Muscle of back (tissue), 11 donors: ENCODE results near the gene DIDO1. TPM values are rescaled to one million over a fixed set of nuclear protein-coding genes. Genes with fewer than 3 reads are reported as not detected.
"Not testable (repeated sequence)": the region's sequence is repeated elsewhere in the genome, so short reads cannot be mapped to it uniquely, and the experiment has no call there.

Experiments
- DNase-seq, 3 donors: peaks; one replicate each; pipeline versions ENCODE4 v3.0.0 to v3.0.0-alpha.2; 2013
- polyA plus RNA-seq, 10 donors: library from polyadenylated mRNA; unstranded; fragments of 120-200 nt; gene quantifications; one replicate each; pipeline ENCODE4 v1.2.1, GENCODE V29; 2013; ENCODE audit not compliant: insufficient read length in 10 of 10

The DIDO1 gene
- polyA plus RNA-seq, 10 donors: 32.9 to 42.2 (median 35.2) TPM

- DNase-seq: no peak
Measured at GRCh38 chr20:62963614-62964397, 37.5 kb upstream of the DIDO1 start.

DNA sequence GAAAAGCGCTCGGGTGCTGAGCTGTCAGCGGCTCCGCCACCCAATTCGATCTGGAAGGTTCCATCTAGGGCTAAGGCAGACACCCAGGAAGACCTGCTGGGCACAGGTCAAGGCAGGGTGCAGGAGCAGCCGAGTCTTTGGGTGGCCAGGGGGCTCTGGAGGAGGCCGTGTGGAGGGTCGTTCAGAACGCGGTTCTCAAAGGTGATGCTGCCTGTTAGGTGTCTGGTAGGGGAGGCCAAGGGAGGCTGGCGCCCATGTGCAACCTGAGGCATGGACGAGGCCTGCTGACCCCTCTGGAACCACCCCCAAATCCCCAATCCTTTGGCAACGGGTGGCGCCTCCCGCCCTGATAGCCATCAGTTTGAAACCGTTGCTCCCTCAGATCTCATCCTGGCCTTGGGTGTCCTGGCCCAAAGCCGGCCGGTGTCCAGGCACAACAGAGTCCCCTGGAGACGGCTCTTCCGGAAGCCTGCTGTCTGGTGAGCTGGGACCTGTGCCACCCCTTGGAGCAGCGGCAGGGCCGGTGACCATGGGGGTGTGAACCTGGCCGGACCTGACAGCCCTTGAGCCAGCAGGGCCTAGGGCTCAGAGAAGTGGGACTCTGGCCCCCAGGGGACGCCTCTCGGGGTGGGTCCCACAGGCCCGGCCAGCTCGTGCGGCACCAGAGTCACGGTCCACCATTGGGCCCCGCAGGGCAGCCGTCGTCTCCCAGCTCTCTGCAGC lies 36.7 kb upstream of the DIDO1 start:
- no peak for DNase-seq

DNA sequence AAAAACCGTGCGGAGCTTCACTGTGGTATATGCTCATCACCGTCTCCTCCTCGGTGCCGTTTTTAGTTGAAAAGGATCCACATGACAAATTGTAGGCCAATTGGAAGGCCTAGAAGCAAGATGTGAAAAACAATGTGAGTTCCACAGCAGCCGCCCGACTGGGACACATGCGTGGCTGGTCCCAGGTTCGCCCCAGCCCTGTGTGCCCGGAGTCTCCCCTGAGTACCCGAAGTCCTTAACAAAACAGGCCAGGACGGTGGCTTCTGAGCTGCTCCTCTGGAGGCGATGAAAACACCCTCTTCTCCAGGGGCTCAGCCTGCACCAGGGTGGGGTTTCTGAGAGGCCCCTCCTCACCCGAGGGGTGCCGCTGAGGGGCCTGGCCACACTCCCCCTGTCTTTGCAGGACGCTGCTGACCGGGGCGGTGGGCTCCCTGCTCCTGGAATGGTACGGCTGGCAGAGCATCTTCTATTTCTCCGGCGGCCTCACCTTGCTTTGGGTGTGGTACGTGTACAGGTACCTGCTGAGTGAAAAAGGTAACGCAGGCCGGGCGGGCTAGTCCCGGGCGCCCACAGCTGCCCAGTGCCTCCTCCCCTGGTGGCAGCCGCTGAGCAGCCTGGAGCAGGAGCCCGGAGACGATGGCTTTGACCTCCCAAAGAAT lies 36.0 kb upstream of the DIDO1 start:
- no peak for DNase-seq

GRCh38 chr20:62961799-62962198 lies 35.5 kb upstream of the DIDO1 start:
- DNase-seq: no peak

DNA sequence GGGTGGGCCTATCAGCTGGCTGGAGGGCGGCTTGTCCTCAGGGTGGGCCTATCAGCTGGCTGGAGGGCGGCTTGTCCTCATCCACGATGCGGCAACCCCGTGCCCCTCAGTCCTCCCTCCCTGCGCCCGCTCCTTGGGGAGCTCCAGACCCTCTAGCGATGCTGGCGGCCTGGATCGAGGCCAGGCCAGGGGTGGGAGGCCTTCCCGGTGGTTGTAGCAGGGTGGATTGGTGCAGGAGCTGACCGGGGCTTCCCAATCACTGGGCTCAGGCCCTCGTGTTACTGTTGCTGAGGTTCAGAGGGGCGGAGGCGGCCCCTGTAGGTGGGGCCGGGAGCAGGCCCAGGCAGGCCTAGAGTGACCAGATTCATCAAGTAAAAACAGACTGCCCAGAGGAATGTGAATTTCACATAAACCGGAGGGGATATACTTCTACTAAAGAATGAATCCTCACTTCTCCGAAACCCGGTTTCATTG lies 35.0 kb upstream of the DIDO1 start:
- DNase-seq: peak in 1 of 3 donors; percentile 53

DNA sequence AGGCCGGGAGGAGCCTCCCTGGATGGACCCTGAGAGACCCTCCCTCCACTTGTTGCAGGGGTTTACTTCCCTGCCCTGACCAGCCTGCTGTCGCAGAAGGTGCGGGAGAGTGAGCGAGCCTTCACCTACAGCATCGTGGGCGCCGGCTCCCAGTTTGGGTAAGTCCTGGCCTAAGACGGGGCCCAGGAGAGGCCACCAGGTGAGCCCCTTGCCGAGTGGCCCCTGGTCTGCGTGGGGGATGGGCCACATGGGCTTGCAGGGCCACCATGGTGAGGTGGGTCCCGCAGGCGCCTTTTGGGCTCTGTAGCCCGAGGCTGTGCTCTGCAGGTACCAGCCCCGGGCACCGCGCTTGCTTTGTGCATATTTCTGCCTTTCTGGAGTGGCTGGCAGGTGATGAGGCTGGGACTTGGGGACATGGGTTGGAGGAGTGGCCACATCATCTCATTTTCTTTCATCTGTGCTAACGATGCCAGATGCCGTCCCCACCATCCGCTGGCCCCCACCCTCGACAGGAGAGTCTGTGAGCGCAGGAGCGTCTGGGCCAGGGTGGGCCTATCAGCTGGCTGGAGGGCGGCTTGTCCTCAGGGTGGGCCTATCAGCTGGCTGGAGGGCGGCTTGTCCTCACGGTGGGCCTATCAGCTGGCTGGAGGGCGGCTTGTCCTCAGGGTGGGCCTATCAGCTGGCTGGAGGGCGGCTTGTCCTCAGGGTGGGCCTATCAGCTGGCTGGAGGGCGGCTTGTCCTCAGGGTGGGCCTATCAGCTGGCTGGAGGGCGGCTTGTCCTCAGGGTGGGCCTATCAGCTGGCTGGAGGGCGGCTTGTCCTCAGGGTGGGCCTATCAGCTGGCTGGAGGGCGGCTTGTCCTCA lies 34.4 kb upstream of the DIDO1 start:
- DNase-seq: not testable (repeated sequence)

GRCh38 chr20:62959998-62960436 lies 33.7 kb upstream of the DIDO1 start:
- DNase-seq: no peak

DNA sequence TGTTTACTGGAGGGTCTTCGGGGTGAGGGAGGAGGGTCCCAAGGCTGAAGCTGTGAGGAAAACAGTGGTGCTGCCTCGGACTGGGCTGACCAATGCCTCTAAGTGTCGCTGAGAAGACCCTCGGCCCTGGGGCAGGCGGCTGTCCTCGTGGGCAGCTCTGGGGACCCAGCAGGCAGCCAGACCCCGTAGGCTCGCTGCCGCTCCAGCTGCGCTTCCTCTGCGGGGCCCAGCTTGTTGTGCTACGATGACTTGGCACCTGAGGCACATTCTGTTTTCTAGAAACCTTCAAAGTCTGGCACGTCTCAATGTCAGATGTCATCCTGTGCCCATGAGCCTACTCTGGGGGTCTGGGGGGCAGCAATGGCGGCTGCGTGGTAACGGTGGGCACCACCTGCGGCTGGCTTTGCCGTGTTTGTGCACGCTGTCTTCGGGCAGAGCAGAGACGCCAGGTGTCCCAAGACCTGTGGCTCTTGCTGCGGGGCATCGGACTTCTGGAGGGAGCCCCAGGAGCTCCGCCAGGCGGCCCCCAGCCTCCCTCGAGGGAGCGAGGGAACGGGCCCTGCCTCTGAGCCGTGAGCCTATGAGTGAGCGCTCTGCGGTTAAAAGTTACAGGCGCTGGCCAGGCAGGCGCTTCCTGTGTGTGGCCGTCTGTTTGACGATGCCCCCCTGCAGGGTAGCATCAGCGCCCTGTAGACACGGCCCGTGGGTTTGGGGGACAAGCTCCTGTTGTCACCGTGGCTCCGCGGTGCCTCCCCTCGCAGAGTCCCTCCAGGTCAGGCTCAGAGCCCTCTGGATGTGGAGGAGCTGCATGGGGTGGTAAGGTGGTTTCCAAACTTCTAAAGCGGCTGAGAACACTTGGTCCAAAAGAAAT lies 33.0 kb upstream of the DIDO1 start:
- DNase-seq: no peak

GRCh38 chr20:62958388-62959100 lies 32.2 kb upstream of the DIDO1 start:
- no peak for DNase-seq

GRCh38 chr20:62957136-62958117 lies 31.1 kb upstream of the DIDO1 start:
- no peak for DNase-seq

DNA sequence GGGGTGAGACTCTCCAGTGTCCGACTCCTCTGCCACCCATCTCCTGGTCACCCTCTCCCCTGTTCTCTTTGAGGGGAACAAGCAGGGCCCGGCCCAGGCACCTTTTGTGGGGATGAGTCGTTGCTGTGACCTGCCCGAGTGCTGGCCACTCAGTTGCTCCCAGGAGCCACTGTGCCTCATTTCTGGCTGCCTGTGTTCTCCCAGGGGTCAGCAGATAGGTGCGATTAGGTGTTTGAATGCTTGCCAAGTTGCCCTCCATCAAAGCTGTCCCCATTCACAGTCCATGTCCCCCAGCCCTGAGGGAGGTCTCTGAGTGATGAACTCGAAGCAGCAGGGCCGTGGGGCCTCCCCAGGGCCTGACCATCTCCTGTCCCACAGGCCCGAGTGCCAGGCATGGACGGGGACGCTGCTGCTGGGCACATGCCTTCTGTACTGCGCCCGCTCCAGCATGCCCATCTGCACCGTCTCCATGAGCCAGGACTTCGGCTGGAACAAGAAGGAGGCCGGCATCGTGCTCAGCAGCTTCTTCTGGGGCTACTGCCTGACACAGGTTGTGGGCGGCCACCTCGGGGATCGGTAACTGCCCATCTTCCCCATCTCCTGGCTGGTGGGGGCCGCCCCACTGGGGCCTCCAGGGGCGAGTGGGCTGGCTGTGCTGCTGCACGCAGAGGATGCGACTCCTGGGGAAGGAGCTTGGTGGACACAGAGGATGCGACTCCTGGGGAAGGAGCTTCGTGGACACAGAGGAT lies 30.3 kb upstream of the DIDO1 start:
- no peak for DNase-seq

DNA sequence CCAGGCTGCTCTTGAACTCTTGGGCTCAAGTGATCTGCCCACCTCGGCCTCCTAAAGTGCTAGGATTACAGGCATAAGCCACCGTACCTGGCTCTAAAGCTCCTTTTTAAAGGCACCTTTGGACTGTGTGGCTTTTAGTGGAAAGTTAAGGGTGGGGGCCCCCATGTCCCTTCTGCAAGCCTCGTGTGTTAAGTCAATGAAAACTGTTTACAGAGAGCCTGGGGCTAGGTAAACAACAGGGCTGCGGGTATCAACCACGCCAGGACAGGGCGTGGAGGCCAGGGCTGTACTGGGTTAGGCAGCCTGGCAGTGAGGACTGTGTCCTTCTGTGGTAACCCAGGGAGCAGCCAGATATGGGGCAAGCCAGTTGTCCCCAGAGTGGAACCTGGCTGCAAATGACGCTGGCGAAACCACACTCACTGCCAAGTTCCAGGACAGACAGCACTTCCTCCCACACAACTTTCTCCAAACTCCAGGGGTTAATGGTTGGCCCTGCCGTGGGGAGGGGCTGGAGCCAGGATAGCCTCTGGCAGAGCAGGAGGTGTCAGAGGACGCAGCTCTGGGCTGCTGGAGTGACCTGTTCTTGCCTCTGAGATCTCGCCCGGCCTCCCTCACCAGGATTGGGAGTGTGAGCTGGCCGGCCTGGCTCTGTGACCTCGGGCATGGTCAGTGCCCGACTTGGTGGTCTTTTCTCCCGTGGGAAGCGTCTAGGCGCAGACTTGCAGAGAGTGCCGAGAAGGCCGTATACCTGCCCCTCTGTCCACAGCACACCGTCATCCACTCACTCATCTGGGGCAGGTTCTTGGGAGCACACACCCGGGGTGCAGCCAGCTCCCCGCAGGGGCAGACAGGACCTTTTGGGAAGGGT lies 29.4 kb upstream of the DIDO1 start:
- no peak for DNase-seq

- DNase-seq: peak; percentile 33 to 89 (median 64)
Measured at GRCh38 chr20:62953839-62954703, 27.8 kb upstream of the DIDO1 start.

- DNase-seq: no peak
Measured at GRCh38 chr20:62952968-62953838, 26.9 kb upstream of the DIDO1 start.
